HG02970 (cell line): ENCODE results near the gene REXO4.

Source experiments
- ATAC-seq: cut with Tn5 transposase; IDR thresholded peaks from one replicate; pipeline ENCODE4 v1.9.1; 2021; ENCODE audit warnings: mild to moderate bottlenecking, moderate library complexity, moderate number of reproducible peaks; ENCODE audit not compliant: unreplicated experiment, low FRiP score

REXO4 gene

DNA sequence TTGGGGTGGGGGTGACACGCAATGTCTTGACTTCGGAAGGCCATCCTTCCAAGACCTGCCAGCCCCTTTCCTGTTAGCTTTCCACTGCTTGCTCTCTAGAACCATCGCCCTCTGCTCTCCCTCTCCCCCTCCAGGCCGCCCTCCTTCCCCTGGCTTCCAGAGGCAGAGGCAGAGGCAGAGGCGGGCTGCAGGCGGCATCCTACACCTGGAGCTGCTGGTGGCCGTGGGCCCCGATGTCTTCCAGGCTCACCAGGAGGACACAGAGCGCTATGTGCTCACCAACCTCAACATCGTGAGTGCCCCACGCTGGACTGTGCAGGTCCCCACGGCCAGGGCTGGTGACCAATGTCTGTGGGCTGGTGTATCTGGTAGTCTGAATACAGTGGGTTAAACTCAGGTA lies 6.4 kb upstream of the REXO4 start:
- no peak for ATAC-seq

DNA sequence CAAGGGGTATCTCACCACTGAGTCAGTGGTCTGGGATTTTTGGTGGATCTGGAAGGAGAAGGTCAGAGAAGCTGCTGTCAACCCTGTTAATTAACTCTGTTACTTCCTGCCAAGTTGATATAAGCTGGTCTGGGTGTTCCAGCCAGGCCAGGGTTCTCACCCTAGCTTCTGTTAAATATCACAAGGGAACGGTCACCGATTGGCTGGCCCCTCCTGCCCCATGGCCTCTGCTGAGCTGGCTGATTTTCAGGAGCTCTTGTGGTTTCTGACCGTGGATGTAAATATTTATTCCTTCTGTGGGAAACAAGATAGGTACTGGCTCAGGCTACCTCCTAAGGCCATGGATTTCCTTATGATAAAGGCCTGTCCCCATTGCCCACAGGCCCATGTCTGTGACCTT lies 5.4 kb upstream of the REXO4 start:
- ATAC-seq = no peak

DNA sequence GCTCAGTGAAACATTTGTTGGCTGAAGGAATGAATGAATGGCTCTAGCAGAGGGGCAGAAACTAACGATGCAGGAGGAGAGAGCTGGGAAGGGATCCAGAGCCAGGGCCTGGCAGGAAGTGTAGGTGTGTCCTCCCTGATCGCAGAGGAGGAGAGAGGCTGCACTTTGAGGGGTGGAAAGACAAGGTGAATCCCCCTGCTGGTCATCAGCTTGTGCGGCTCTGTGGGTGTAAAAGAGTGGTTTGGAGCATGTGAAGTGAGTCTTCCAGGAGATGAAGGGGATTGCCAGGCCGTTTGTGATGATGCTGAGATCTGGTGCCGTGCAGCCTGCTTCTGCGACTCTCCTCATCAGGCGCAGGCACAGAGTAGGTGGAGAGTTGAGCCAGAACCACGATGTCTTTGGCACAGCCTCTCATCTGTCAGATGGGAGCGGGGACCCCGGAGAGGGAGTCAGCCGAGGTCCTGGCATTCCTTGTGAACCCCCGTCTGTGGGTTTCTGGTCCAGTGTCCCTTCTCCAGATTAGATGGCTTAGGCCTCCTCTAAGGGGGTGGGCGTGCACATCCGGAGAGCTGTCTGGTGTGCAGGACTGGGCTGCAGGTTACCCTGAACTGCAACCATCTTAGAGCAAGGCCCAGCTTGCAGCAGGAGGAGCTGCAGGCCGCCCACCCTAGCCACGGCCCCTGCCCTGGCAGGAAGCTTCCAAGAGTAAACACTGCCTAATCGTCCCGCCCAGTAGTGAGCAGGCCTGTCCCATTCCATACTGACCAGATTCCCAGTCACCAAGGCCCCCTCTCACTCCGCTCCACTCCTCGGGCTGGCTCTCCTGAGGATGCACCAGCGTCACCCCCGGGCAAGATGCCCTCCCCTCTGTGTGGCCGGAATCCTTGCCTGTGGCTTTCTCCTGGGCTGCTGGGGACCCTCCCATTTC lies 4.1 kb upstream of the REXO4 start, which contains the start of gene ADAMTS13:
ADAMTS13 (plus strand) TSS at position 753 of the 928 bp plus-strand sequence; CDS start at position 830, 77 bp downstream.
- ATAC-seq = no peak

DNA sequence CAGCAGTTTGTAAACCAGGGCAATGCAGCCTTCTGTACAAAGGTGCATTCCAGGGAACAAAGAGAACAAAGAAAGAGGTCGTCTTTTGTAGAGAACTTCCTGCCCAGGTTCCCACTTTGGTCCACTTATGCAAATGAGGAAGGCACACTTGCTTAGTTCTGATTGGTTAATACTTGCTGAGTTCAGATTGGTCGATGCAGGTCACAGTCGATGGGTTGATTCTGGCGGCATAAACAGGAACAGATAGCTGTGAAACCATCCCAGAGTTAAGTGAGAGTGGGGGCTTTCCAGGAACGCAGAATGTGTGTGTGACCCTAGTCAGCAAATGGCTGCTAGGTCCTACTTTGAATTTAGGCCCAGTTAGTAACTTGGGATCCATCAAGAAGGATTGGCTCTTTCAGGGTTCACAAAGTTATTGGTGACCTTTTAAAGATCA lies 2.6 kb upstream of the REXO4 start:
- no peak for ATAC-seq

DNA sequence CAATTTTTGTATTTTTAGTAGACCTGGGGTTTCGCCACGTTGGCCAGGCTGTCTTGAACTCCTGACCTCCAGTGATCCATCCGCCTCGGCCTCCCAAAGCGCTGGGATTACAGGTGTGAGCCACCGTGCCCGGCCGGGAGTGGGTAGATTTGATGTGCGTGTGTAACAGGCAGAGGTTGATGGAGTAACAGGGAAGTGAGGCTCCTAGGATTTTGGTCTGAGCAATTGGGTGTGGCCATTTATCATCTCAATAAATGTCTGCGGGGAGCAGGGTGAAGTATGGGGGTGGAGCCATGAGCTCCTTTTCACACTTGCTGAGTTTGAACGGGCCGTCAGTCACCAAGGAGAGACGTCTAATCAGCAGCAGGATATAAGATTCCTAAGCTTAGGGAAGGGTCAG lies 1.2 kb upstream of the REXO4 start:
- no peak for ATAC-seq

- no peak for ATAC-seq
Observed at GRCh38 chr9:133415170-133415569, 2.6 kb downstream of the REXO4 start.

DNA sequence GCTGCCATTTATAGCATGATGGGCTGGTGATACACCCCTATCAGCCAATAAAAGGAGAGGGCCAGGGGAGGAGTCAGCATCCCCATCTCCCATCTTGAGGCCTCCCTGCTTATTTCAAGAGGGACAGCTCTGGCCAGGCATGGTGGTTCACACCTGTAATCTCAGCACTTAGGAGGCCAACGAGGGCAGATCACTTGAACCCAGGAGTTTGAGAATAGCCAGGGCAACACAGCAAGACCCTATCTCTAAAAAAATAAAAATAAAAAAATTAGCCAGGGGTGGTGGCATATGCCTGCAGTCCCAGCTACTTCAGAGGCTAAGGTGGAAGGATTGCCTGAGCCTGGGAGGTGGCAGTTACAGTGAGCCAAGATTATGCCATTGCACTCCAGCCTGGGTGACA lies 9.8 kb downstream of the REXO4 start:
- no peak for ATAC-seq

- no peak for ATAC-seq
Observed at GRCh38 chr9:133406480-133407307, 11.1 kb downstream of the REXO4 start.

DNA sequence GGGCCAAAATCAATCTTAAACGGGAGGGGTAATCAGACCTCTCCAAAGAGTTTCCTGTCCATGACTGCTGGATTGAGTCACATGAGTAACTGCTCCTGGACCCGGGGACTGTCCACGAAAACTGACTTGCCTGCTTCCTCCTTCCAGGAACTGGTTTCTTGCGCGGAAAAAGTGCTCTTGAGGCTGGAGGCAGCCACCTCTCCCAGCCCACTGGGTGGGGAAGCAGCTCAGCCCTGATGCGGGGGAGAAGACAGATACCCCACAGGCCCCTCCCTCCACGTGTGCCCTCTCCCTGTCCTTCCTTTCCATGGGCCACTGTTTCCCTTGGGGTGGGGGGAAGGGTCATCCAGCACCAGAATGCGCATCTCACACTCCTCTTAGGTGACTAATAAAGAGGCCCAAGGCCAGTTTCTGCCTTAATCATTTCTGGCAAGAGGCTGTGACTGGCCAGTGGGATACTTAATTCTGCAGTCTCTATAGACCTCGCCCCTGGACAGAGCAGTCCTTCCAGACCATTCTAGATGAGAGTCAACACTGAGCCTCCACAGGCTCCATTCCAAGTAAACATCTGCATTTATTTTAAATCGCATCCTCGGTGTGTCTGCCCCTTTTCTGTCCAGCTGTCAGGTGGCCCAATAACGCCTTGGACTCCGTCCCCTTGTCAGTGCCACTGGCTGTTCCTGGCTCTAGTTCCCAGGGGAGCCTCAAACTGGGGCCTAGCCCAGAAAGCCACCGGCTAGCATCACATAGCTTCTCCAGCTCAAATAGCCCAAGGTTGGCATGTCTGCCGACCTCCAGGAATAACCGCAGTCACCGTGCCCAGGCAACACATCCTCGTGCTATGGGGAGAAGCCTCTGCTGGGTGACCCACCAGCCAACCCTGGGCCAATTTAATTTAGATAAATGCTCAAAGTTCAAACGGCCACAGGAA lies 12.0 kb downstream of the REXO4 start:
- no peak for ATAC-seq

DNA sequence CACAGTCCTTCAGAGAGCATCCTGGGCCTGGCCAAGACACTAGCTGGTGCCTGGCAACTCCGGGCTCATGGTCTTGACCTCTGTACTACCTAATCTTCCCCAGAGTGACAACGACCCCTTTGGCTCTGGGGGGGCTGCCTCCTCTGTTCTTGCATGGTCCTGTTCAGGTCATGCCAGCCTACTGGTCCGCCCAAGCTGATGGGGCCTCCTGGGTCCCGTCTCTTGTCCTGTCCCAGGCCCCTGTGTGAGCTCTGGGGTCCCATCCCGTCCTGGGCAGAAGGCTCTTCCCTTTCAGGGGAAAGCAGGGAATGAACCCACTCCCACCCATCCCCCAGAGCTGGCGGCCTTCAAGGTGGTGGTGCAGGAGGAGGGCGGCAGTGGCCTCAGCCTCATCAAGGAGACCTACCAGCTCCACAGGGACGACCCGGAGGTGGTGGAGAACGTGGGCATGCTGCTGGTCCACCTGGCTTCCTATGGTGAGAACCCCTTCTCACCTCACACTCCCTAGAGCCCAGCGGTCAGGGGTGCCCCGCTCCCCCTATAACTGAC lies 13.3 kb downstream of the REXO4 start:
- no peak for ATAC-seq

- no peak for ATAC-seq
Observed at GRCh38 chr9:133403766-133404453, 13.9 kb downstream of the REXO4 start.

DNA sequence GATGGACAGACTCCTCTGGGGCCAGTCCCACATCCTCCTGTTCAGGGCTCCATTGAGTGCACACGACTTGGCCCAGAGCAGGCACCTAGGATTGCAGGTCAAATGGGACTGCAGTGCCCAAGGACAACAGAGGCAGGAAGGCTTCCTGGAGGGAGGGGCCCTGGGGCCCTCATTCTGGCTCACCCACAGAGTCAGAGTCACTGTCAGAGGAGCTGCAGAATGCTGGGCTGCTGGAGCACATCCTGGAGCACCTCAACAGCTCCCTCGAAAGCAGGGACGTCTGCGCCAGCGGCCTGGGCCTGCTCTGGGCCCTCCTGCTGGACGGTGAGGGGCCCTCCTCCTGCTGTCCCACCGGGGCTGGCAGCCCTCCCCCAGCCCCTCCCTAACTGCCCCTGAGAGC lies 15.1 kb downstream of the REXO4 start:
- ATAC-seq = no peak

DNA sequence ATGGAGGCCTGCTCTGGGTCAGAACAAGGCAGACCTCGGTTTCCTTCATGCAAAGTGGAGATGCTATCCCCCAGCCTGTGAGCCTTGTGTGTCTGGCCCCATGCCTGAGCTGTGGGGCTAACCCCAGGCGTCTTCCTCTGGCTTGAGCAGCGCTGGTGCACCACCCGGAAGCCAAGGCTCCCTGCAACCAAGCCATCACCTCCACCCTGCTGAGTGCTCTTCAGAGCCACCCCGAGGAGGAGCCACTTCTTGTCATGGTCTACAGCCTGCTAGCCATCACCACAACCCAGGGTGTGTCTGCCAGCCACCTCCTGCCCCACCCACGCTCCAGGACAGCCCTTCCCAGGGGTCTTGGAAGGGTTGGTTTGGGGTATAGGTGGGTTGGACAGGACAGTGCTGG lies 16.2 kb downstream of the REXO4 start:
- no peak for ATAC-seq

DNA sequence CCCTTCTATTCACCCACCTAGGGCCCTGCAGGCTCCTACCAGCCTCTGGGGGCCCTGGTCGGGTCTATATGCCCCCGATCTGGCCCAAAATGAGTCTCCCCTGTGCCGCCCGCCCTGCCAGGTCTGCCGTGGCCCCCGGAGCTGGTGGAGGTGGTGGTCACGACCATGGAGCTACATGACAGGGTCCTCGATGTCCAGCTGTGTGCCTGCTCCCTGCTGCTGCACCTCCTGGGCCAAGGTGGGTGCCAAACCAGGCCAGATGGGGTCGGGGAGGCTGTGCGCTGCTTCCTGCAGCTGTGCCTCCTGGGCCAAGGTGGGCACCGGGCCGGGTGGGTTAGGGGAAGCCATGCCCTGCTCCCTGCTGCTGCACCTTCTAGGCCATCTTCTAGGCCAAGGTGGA lies 17.5 kb downstream of the REXO4 start:
- ATAC-seq = no peak

- ATAC-seq = no peak
Observed at GRCh38 chr9:133397895-133398294, 19.9 kb downstream of the REXO4 start.

DNA sequence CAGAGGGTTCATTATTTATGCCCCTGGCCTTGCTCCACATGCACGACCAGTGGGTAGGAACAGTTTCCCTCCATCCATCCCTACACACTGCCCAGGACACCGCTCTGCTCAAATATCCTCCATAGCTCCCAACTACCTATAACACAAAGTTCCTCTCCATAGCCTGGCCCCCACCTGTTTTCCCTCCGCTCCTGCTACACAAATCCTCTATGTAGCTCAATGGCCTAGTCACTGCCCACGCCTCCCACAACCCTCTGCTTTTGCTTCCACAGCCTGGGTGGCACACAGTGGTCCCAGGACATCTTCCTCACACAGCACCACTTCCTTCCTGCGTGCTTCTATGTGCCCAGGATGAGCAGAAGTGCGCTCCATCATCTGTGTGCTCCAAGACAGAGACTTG lies 20.4 kb downstream of the REXO4 start:
- ATAC-seq = no peak

DNA sequence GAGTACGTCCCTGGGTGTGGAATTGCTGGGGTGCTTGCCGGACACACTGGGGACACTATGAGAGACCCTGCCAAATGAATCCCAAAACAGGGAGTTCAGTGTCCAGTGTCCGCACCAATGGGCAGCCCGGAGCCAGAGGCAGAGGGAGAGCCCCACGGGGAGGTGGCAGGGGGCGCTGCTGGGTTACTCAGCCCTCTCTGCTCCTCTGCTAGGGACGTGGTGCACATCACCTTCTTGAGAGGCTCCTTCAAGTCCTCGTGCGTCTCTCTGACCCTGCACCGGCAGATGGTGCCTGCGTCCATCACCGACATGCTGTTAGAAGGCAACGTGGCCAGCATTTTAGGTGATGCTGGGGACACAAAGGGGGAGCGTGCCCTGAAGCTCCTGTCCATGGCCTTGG lies 20.9 kb downstream of the REXO4 start:
- ATAC-seq = no peak

DNA sequence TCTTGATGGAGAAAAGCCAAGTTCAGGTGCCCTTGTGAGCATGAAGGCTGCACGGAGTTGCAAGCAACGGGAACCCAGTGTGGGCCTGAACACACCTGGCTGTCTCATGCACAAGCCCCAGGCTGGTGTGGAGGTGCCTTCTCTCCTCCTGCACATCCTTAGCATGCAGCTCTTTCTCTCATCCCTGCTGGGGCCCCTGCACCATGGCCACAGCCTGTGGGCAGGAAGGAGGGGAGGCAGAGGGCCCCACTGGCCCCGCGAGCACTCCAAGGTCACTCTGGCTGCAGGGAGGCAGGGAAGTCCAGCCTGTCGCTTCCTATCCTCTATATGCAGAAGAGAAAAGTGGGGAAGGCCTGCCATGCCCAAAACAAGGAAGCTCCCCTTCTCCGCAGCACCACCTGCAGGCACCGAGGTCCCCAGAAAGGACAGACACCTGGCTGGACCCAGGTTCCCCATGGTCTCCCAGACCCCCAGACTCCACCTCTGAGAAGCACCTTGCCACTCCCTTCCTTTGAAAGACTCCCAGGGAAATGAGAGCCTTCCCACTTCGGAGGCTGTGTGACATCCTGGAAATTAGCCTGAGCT lies 23.0 kb downstream of the REXO4 start:
- no peak for ATAC-seq

- no peak for ATAC-seq
Observed at GRCh38 chr9:133393399-133393798, 24.4 kb downstream of the REXO4 start.
